Transverse colon (tissue), 4 donors: ENCODE measurements around the gene USP34.

Experiments
- EP300 ChIP-seq: sonication (generic); formaldehyde crosslinking; IDR thresholded peaks from one replicate; pipeline ENCODE4 v1.6.1; 2017; ENCODE audit warnings: antibody characterized with exemption, low read depth
- POLR2A ChIP-seq: fragments of 450-650 bp; IDR thresholded peaks from one replicate; pipeline ENCODE4 v1.6.1; 2016; ENCODE audit warnings: antibody characterized with exemption, mild to moderate bottlenecking, moderate library complexity
- POLR2AphosphoS5 ChIP-seq, 3 donors: sonication (generic); formaldehyde crosslinking; IDR thresholded peaks; one replicate each; pipeline ENCODE4 v1.6.1; 2016; ENCODE audit warnings: antibody characterized with exemption in 3 of 3
- TF ChIP-seq, protein P1 (sequence below), 5 experiments: fragments of 200-600 bp in 3 of 5; fragments of 450-650 bp in 2 of 5; sonication (generic) in 3 of 5; IDR thresholded peaks; 1 replicate in 2 of 5; 2 replicates in 3 of 5; pipeline ENCODE4 v1.5.1; 2016 to 2017; ENCODE audit warnings: antibody characterized with exemption in 5 of 5, inconsistent platforms in 3 of 5, mild to moderate bottlenecking in 2 of 5, moderate library complexity in 1 of 5

DNA sequence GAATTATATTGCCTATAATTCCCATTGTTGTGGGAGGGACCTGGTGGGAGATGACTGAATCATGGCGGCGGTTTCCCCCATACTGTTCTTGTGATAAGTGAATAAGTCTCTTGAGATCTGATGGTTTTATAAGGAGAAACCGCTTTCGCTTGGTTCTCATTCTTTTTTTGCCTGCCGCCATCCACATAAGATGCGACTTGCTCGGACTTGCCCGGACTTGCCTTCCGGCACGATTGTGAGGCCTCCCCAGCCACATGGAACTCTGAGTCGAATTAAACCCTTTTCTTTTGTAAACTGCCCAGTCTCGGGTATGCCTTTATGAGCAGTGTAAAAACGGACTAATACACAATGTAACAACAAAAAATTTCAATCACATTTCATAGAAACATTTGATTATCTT is 193.1 kb downstream of the USP34 start:
- TF ChIP-seq, protein P1, sequence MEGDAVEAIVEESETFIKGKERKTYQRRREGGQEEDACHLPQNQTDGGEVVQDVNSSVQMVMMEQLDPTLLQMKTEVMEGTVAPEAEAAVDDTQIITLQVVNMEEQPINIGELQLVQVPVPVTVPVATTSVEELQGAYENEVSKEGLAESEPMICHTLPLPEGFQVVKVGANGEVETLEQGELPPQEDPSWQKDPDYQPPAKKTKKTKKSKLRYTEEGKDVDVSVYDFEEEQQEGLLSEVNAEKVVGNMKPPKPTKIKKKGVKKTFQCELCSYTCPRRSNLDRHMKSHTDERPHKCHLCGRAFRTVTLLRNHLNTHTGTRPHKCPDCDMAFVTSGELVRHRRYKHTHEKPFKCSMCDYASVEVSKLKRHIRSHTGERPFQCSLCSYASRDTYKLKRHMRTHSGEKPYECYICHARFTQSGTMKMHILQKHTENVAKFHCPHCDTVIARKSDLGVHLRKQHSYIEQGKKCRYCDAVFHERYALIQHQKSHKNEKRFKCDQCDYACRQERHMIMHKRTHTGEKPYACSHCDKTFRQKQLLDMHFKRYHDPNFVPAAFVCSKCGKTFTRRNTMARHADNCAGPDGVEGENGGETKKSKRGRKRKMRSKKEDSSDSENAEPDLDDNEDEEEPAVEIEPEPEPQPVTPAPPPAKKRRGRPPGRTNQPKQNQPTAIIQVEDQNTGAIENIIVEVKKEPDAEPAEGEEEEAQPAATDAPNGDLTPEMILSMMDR (IDR thresholded peaks at IDR 0.05) = no peak
- TF ChIP-seq POLR2AphosphoS5 (IDR thresholded peaks at IDR 0.05) = no peak
- TF ChIP-seq POLR2A = no peak
- TF ChIP-seq EP300 = no peak
